Astrocyte of the spinal cord (primary cell): ENCODE data around the gene OR4M1.
"Not testable (repeated sequence)": the region's sequence is repeated elsewhere in the genome, so short reads cannot be mapped to it uniquely, and the experiment has no call there.

Experiments
- DNase-seq: peaks from one replicate; pipeline ENCODE4 v3.0.0; 2011; ENCODE audit warnings: low read depth, low spot score
- H3K4me3 ChIP-seq: 2 replicates; pipeline ENCODE4 v1.5.1; 2011; ENCODE audit warnings: low read depth, mild to moderate bottlenecking, low read length, moderate library complexity
- CTCF ChIP-seq: IDR thresholded peaks from 2 replicates; pipeline ENCODE4 v1.5.1; 2012; ENCODE audit warnings: low read depth, mild to moderate bottlenecking, low read length, inconsistent platforms
- in situ Hi-C: cut with HindIII; loops from 2 replicates; pipeline ENCODE4 v1.10.0; 2017; ENCODE audit warnings: low sequenced_read_pairs

OR4M1 gene

DNA sequence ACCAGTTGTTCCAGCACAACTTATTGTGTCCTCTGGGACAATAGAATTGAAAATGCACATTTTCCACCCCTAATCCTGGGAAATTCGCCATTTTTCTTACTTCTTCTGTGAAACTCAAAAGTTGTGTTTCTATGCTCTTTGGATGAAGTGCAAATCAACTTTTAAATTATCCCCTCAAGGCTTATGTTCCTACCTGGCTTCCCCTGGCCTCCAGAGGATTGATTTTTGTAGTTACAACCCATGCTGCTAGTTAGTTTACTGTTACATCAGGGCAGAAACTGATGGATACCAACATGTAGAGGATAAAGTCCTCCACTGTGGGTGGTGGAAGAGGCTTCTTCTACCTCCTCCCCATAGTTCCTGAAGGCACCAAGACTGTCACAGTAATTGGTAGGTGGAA lies at the start of gene OR4M1:
Gene OR4M1, plus strand, starts transcription at position 301 of the 400 bp plus-strand sequence. CDS start 6,819 bp downstream, outside the sequence.
- in situ Hi-C loops, H3K4me3 ChIP-seq, DNase-seq: not testable (repeated sequence)

- in situ Hi-C loops, result no loop called here
- no peak for TF ChIP-seq CTCF
- no peak overlapping the region for H3K4me3 ChIP-seq
- no peak for DNase-seq
These were observed 43.9 kb upstream of the OR4M1 start for GRCh38 chr14:19729359-19729758.

DNA sequence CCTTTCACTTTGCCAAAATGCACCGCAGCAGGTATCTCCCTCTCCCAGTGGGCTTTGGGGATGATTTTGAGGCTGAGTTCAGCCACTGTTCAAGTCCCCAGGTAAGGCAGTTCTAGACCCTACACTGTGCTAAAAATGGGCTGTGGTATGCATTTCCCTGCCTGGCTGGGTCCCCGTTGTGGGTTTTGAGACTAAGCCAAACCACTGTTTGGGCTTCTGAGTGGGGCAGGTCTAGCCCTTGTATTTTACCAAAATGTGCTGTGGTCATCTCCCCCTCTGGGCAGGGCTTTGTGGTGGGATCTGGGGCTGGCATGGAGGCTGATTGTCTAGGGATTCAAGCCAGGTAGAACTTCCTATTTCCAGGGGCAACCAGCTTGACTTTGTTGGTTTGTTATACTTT lies 43.5 kb upstream of the OR4M1 start:
- TF ChIP-seq CTCF, result no peak
- DNase-seq, result no peak
- in situ Hi-C loops, result no loop called here
- H3K4me3 ChIP-seq, result no peak overlapping the region

DNA sequence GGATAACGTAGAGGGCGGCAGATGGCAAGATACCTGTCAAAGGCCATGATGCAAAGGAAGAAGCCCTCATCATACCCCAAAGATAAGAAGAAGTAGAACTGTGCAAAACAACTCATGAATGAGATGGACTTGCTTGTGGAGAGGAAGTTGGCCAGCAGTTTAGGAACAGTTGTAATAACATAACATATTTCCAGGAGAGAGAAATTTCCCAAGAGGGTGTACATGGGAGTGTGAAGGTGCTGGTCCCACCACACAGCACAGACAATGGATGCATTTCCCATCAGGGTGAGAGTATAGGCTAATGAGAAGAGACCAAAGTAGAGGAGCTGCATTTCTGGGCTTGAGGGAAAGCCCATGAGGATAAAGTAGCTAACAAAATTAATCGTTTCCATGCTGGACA lies 39.4 kb upstream of the OR4M1 start:
- H3K4me3 ChIP-seq, DNase-seq, in situ Hi-C loops: not testable (repeated sequence)

GRCh38 chr14:19743256-19743655 lies 30.0 kb upstream of the OR4M1 start, which contains the start of gene OR4Q3:
Gene OR4Q3 (plus strand): TSS chr14:19743571.
- in situ Hi-C loops, result no loop called here
- H3K4me3 ChIP-seq, result no peak within 1 kb of the TSS
- no peak for TF ChIP-seq CTCF
- DNase-seq, result no peak

- H3K4me3 ChIP-seq, in situ Hi-C loops, DNase-seq: not testable (repeated sequence)
These were observed 21.0 kb upstream of the OR4M1 start for GRCh38 chr14:19752316-19752715.

DNA sequence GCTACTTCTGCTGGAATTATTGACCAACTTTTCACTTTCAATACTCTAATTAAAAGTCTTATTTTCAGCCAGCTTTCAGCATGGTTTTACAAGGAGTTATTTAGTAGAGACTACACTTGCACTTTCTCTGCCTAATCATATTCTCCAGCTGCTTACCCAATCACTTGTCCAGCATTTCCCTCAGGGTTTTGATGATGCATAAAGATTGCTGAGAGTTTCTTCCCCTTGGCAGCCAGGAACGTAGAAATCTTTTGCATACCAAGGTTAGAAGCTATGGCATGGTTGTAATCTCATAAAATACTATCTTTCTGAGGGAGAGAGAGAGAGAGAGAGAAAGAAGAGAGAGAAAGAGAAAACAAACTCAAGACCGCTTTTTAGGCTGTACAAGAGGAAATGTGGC lies 19.1 kb upstream of the OR4M1 start:
- in situ Hi-C loops, result no loop called here

GRCh38 chr14:19771491-19771890 lies 1.8 kb upstream of the OR4M1 start:
- in situ Hi-C loops, H3K4me3 ChIP-seq, DNase-seq: not testable (repeated sequence)

More for the DNA sequence above, 19.1 kb upstream of the OR4M1 start:
- H3K4me3 ChIP-seq, result no peak overlapping the region
- no peak for TF ChIP-seq CTCF
- DNase-seq, result no peak

GRCh38 chr14:19771895-19772430 lies 1.3 kb upstream of the OR4M1 start:
- no peak for TF ChIP-seq CTCF
- no peak overlapping the region for H3K4me3 ChIP-seq
- no peak for DNase-seq
- in situ Hi-C loops, result no loop called here

- DNase-seq, in situ Hi-C loops: not testable (repeated sequence)
These were observed 850 bp upstream of the OR4M1 start for GRCh38 chr14:19772454-19772853.

More at GRCh38 chr14:19772454-19772853, 850 bp upstream of the OR4M1 start:
- H3K4me3 ChIP-seq, result not testable (repeated sequence)
